HG03060 (cell line): Measurements from ENCODE around the gene JARID2.

Experiments
- ATAC-seq: cut with Tn5 transposase; IDR thresholded peaks from one replicate; pipeline ENCODE4 v1.9.1; 2021; ENCODE audit warnings: low read depth, moderate number of reproducible peaks; ENCODE audit not compliant: unreplicated experiment

The JARID2 gene

DNA sequence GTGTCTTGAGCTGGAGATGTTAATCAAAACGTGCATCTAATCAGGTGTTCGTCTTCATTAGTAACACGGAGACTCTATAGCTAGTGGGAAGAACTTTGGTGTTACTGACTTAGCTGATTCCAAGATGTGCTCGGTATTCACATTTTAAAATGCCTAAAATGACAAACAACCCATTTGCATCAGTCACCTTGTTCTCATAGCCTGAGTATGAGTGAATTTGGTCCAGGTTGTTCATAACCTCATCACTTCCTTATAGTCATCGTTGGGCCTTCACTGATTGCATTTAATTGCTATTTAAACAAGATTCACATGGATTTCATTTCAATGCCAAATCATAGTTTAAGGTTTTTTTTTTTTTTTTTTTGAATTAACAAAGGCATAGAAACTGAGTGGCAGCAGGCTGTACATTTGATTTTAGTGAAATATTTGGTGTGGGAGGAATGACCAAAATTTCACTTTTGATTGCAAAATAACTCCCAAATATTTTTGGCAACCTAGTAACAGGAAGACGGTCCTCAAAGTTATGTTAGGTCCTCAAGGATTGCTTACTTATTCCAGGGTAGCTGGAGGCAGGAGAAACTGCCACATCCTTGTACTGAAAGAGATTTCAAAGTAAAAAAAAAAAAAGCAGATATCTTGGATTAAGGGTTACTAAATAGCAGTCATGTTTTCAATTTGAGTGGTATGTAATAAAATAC, 104.7 kb downstream of the JARID2 start:
- no peak for ATAC-seq

- ATAC-seq: no peak
These were observed 105.8 kb downstream of the JARID2 start for GRCh38 chr6:15351631-15352030.

DNA sequence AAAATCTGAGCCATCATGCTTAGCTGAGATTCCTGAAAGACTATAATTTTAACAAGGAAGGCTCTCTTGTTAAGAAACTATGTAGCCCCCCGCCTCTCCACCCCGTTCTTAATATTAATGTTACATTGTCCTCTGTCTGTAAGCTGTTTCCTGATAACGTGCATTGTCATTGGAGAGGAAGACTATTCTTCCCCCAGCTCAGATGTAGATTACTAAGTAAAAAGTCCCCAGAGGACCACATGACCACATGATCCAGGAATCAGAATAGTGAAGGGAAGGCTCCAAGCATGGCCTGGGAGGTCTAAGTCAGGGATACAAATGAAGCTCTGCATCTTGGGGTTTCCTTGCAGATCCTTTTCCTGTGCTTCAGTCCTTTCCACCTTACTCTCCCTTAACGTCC, 106.4 kb downstream of the JARID2 start:
- no peak for ATAC-seq

DNA sequence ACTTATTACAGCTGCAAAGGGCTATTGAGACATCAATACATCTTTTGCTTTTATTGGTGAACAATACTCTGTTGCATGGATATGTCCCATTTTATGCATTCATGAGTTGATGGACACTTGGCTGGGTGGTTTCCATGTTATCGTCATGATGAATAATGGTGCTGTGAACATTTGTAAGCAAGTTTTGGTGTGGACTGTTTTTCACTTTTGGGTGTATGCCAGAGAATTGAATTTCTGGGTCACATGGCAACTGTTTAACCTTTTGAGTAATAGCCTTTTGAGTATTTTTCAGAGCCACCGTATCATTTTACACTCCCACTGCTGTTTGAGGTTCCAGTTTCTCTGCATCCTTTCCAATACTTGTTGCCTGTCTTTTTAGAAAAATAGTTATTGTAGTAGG, 107.0 kb downstream of the JARID2 start:
- no peak for ATAC-seq

DNA sequence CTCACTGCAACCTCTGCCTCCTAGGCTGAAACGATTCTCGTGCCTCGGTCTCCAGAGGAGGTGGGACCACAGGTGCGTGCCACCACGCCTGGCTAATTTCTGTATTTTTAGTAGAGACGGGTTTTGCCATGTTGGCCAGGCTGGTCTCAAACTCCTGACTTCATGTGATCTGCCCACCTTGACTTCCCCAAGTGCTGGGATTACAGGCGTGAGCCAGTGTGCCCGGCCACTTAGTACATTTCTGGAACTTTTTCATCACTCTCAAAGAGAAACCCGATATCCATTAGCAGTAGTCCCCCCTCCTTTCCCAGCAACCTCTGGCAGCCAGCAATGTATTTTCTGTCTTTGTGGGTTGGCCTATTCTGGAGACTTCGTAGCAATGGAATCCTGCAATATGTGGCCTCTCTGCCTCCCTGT, 109.8 kb downstream of the JARID2 start:
- no peak for ATAC-seq

GRCh38 chr6:15356179-15356578, 110.3 kb downstream of the JARID2 start:
- no peak for ATAC-seq

- no peak for ATAC-seq
These were observed 111.1 kb downstream of the JARID2 start for GRCh38 chr6:15356937-15357336.

GRCh38 chr6:15357782-15358181, 111.9 kb downstream of the JARID2 start:
- no peak for ATAC-seq

- peak; percentile 19 for ATAC-seq
These were observed 112.9 kb downstream of the JARID2 start for GRCh38 chr6:15358579-15359327.

DNA sequence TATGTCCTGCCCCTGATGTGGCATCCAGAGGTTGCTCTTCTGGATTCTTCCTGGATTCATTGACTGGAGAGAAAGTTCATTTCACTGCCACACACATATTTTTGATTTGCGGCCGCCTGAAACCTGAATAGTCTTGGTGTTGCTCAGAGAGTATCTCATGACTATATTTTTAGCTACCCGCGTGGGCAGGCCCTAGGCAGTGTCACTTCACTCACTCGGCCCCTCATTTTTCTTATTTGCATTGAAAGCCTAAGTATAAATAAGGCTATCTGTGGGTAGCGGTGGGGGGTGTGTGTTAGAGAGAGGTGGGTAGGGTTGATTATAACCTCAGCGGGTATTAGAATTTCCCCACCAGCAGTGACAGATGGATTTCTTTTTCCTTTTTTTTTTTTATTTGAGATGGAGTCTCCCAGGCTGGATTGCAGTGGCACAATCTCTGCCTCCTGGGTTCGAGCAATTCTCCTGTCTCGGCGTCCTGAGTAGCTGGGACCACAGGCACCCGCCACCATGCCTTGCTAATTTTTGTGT, 113.5 kb downstream of the JARID2 start:
- peak; percentile 28 for ATAC-seq

DNA sequence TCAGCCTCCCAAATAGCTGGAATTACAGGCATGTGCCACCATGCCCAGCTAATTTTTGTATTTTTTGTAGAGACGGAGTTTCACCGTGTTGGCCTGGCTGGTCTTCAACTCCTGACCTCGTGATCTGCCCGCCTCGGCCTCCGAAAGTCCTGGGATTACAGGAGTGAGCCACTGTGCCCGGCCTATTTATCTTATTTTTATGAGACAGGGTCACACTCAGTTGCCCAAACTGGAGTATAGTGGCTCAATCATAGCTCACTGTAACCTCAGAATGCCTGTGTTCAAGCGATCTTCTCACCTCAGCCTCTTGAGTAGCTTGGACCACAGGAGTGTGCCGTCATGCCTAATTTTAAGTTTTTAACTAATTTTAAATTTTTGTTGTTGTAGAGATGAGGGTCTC, 114.4 kb downstream of the JARID2 start:
- ATAC-seq: no peak

DNA sequence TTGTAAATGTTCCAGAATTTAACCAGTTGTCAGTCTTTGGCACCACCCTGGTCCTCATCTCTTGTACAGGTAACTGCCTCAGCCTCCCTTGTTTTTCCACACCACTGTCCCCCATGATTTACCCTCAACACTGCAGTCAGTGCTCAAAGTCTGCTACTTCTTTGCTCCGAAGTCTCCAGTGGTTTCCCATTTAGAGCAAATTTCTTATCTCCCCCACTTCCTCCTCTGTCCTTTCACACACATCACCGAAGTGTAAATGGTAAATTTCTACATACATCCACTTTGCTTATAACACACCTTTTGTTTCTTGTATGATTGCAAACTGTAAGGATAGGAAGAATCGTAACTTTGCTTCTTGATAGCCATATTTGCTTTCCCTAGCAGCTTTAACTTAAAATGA, 115.3 kb downstream of the JARID2 start:
- no peak for ATAC-seq

DNA sequence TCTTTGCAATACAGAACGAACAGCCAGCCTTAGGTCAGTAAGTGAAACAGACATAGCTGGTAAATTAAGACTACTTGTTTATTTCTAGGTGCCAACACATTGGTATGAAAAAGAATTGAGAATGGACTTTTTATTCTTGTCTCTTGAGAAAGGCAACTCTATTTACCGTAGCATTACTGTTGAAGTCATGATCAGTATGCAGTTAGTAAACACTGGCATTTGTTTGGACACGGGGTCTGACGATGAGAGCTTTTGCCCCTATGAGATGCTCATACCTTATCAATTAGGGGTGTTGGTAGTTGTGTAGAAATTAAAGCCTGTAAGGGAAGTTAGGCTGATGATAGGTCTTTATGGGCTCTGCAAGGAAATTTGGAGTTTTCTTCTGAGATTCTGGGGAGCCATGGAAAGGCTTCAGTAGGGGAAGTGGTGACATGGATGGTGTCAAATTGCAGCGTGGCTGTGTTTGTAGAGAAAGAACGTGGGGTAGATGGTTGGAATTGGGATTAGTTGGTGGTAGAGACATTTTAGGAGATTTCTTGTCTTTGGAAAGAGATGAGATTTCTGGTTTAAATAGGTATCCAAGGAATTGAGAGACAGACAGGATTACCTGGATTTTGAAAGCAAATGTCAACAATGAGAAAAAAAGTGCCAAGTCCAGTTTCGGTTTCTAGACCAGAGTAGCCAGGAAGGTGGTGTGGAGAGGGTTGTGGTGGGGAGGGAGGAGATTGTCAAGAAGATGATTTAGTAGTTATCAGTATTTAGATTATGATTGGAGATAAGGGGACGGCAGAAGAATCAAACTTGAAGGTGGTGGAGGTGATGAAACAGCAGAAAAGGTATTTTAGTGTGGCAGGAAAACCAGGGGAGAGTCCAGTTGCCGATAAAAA, 116.6 kb downstream of the JARID2 start:
- no peak for ATAC-seq

DNA sequence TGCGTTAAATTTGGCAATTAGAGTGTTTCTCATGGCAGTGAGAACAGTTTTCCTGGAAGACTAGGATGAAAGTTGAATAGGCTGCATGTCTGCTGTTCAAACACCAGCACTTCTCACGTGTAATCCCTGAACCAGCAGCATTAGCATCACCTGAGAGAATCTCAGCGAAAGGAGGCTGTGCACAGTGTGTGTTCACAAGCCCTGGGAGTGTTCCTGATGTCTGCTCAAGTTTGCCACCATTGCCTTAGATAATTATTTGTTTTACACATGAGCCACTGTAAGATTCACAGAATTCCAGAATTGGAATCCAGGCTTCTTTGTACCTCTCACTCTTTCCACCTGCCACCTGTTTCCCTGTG, 117.3 kb downstream of the JARID2 start:
- ATAC-seq: no peak

GRCh38 chr6:15363523-15364400, 117.9 kb downstream of the JARID2 start:
- peak; percentile 36 for ATAC-seq

GRCh38 chr6:15364401-15365037, 118.7 kb downstream of the JARID2 start:
- ATAC-seq: no peak

DNA sequence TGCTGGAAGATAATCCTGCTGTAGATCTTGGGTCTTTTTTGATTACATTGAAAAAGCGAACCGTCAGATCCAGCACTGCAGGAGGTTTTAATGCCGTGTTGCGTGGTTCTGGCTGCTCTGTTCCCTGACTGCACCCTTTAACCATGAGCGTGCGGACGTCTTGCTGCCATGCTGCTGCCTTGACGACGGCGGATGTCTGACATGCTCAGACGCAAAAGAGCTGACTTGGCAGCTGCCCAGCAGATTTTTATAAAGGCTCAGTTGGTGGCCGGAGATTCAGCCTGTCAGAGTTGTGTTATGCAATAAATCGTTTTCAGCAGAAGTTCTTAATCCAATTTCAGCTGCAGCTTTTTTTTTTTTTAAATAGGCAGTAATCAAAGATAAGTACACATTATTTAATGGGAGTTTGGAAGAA, 119.4 kb downstream of the JARID2 start:
- no peak for ATAC-seq

- ATAC-seq: no peak
These were observed 120.2 kb downstream of the JARID2 start for GRCh38 chr6:15366003-15366535.

DNA sequence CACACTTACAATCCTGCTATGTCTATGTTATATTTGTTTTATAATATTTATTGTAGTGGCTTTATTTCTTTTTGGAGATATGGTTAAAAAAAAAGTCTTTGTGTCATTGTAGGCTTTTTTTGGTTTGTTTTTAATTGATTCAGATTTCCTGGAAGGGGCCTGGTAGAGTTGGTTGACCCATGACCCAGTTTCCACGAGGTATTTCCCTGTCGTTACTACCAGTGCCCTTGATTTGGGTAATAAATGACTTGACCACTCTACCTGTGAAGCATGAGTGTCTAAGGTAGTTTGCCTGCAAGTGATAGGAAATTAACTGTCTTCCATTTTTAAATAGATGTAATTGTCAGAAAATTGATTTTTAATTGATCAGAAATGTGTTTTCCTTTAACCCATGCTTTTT, 121.0 kb downstream of the JARID2 start:
- ATAC-seq: no peak
